Activated CD4-positive, alpha-beta T cell treated with anti-CD3 and anti-CD28 coated beads, Interleukin-2, amount 50 U/mL, for 1 hour (primary cell): ENCODE measurements around the gene ATF6.

ENCODE experiments used
- DNase-seq: peaks from one replicate; pipeline ENCODE4 v3.0.0-alpha.2; 2020

Gene ATF6

GRCh38 chr1:162007466-162007865, 241.3 kb downstream of the ATF6 start:
- DNase-seq: no peak

GRCh38 chr1:162008799-162009198, 242.7 kb downstream of the ATF6 start:
- no peak for DNase-seq

- no peak for DNase-seq
Measured at GRCh38 chr1:162009501-162010174, 243.5 kb downstream of the ATF6 start.

GRCh38 chr1:162010175-162010506, 244.0 kb downstream of the ATF6 start:
- no peak for DNase-seq

GRCh38 chr1:162011337-162012012, 245.4 kb downstream of the ATF6 start:
- no peak for DNase-seq

- DNase-seq: no peak
Measured at GRCh38 chr1:162013289-162013688, 247.2 kb downstream of the ATF6 start.
